HG03045 (cell line): Measurements from ENCODE around the gene WNT9B.

Source experiments
- ATAC-seq: cut with Tn5 transposase; IDR thresholded peaks from one replicate; pipeline ENCODE4 v1.9.1; 2021; ENCODE audit warnings: mild to moderate bottlenecking, moderate library complexity; ENCODE audit not compliant: unreplicated experiment

WNT9B gene

GRCh38 chr17:46879101-46879500 lies 27.7 kb downstream of the WNT9B start:
- ATAC-seq, result no peak

- no peak for ATAC-seq
Measured at GRCh38 chr17:46881015-46881414, 29.6 kb downstream of the WNT9B start.

DNA sequence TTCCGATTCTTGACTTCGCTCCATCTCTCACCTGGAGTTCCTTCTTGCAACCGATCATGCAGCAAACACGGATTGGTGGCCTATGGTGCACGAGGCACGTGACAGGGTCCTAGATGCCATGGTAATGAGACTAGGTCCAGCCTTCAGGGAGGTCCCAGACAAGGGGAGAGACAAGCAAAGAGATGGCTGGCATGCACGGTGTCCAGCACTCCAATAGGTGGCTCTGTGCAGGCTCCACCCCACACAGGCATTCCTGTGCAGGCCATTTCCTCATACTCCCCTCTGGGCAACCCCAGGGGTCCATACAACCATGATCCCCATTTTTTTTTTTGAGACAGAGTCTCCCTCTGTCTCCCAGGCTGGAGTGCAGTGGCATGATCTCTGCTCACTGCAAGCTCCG lies 31.3 kb downstream of the WNT9B start:
- ATAC-seq, result no peak

- ATAC-seq, result no peak
Measured at GRCh38 chr17:46883871-46884520, 32.6 kb downstream of the WNT9B start.

- no peak for ATAC-seq
Measured at GRCh38 chr17:46884552-46884951, 33.2 kb downstream of the WNT9B start.

GRCh38 chr17:46885415-46886309 lies 34.3 kb downstream of the WNT9B start:
- no peak for ATAC-seq

GRCh38 chr17:46886310-46886663 lies 34.9 kb downstream of the WNT9B start:
- ATAC-seq, result no peak

GRCh38 chr17:46887717-46888116 lies 36.3 kb downstream of the WNT9B start:
- ATAC-seq, result no peak

DNA sequence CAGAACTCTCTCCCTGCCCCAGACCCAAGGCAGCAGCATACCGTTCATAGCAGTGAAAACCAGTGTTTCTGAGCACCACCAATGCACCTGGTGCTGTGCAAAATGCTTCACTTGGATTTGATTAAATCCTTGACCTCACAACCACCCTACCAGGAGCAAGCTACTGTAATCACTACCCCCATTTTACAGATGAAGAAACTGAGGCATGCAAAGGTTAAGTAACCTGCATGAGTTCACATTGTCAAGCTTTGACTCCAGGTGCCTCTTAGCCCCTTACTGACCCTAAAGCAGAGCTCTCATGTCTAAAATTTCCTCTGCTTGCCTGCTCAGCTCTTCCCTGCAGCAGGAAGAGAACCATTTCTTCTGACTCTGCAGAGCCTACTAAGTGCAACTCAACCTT lies 37.3 kb downstream of the WNT9B start:
- ATAC-seq, result no peak

- ATAC-seq, result no peak
Measured at GRCh38 chr17:46889519-46889918, 38.1 kb downstream of the WNT9B start.

- ATAC-seq, result no peak
Measured at GRCh38 chr17:46889992-46890564, 38.7 kb downstream of the WNT9B start.

DNA sequence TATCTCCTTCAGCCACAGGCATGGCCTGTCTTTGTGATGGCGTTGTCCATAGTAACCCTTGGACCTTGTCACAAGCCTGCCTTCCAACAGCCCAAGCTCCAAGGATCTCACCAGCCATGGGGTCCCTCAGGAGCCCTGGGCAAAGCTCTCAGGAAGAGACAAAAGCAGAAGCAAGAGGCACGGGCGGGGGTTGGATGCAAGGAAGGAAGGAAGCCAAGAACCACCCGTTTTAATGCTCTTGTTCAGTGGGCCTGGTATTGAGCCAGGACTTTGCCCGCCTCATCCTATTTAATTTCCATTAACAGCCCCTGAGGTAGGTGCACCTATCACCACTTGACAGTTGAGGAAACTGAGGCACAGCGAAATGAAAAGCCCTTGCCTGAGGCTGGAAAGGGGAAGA lies 39.3 kb downstream of the WNT9B start:
- ATAC-seq, result no peak

GRCh38 chr17:46892192-46892703 lies 40.9 kb downstream of the WNT9B start:
- ATAC-seq, result no peak

DNA sequence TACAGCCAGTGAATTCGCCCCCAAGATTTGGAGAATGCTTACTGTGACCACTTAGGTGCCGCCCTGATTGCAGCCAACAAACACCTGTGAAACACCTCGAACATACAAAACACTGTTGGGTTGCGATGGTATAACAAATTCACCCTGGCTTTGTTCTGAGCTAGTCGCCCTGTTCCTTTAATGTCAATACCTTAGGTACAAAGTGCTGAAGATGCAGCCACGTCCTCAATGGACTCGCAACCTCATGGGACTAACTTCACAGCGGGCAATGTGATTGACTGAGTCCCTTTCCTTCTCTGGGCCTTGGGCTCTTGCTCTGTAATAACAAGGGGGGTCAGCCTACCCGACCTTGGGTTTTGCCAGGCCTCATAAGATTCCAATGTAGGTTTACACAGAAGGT lies 42.6 kb downstream of the WNT9B start:
- no peak for ATAC-seq

GRCh38 chr17:46894476-46895151 lies 43.2 kb downstream of the WNT9B start:
- ATAC-seq, result no peak

DNA sequence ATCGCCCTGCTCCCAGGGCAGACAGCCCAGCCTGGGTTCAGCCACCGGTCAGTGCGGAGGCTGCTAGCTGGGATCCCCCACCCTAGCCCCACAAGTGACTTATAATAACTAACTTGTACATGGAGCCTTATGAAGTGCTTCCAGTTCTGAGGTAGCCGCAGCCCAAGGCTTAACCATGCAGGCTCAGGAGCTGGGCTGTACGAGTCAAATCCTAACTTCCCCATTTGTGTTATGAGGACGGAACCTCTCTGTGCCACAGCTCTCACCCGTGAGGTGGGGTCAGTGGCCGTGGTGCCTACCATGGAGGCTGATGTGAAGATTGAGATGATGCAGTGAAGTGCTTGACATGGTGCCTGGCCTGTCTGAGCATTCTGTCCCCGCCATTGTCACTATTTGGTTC lies 43.8 kb downstream of the WNT9B start:
- ATAC-seq, result no peak

GRCh38 chr17:46896991-46897390 lies 45.6 kb downstream of the WNT9B start:
- ATAC-seq, result no peak

DNA sequence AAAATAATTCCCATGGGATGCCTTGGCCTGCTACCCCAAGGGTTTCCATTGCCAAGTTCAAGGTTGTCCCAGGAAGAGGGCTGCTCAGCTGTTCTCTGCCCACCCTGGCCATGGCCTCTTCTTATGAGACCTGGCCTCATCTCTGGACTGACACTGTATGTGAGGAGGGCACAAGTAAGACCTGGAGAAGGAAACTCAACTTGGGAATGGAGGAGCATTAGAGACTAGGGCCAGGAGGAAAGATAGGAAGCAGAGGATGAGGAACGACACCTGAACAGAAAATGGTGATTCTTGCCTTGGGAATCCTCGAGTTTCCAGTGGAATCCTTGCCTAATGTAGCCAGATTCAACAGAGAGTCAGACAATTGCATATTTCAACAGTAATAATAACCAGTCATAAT lies 47.0 kb downstream of the WNT9B start:
- no peak for ATAC-seq

- ATAC-seq, result no peak
Measured at GRCh38 chr17:46898860-46899259, 47.5 kb downstream of the WNT9B start.

GRCh38 chr17:46901291-46901690 lies 49.9 kb downstream of the WNT9B start:
- ATAC-seq, result no peak
